ENCODE results near the gene GPR65. TPM values are rescaled to one million over a fixed set of nuclear protein-coding genes. Genes with fewer than 3 reads are reported as not detected.

GPR65 gene
- polyA plus RNA-seq, 1 donor from 2014 or later, result 12.1 TPM

- Mint-ChIP-seq H3K36me3 (peaks cover 3% of the 10 kb centered on the region), H3K4me1 (peaks cover 34 to 54% (median 45%) of the 10 kb centered on the region in 3 donors), H3K4me3 (peak overlapping the region; percentile 47 to 98 (median 80)), H3K9me3 (peaks cover 0 to 1% (median 0%) of the 10 kb centered on the region in 3 donors), H3K27me3 (no peaks in the 10 kb centered on the region), H3K27ac (peak overlapping the region; percentile 95 to 99 (median 99))
Measured at GRCh38 chr14:87994974-87995373, 10.0 kb upstream of the GPR65 start.

GRCh38 chr14:87995500-87996290, 9.2 kb upstream of the GPR65 start:
- peak overlapping the region; percentile 95 to 99 (median 99) for H3K27ac Mint-ChIP-seq
- peaks cover 0 to 1% (median 0%) of the 10 kb centered on the region in 3 donors for H3K9me3 Mint-ChIP-seq
- H3K36me3 Mint-ChIP-seq, result peaks cover 3% of the 10 kb centered on the region
- H3K27me3 Mint-ChIP-seq, result no peaks in the 10 kb centered on the region
- peaks cover 33 to 52% (median 45%) of the 10 kb centered on the region in 3 donors for H3K4me1 Mint-ChIP-seq
- H3K4me3 Mint-ChIP-seq, result peak overlapping the region; percentile 6 to 98 (median 80)

- H3K9me3 Mint-ChIP-seq, result peaks cover 0 to 1% (median 0%) of the 10 kb centered on the region in 3 donors
- peaks cover 31 to 52% (median 50%) of the 10 kb centered on the region in 3 donors for H3K4me1 Mint-ChIP-seq
- H3K36me3 Mint-ChIP-seq, result peaks cover 3% of the 10 kb centered on the region
- peak overlapping the region in 2 of 3 donors; percentile 57 to 95 for H3K27ac Mint-ChIP-seq
- H3K27me3 Mint-ChIP-seq, result no peaks in the 10 kb centered on the region
- peak overlapping the region in 1 of 4 donors; percentile 56 for H3K4me3 Mint-ChIP-seq
Measured at GRCh38 chr14:87996291-87996592, 8.7 kb upstream of the GPR65 start.

GRCh38 chr14:87998482-87998881, 6.5 kb upstream of the GPR65 start:
- no peak overlapping the region for H3K4me3 Mint-ChIP-seq
- H3K4me1 Mint-ChIP-seq, result peaks cover 21 to 46% (median 40%) of the 10 kb centered on the region in 3 donors
- H3K27ac Mint-ChIP-seq, result peak overlapping the region in 1 of 3 donors; percentile 61
- H3K9me3 Mint-ChIP-seq, result peaks cover 0 to 1% (median 0%) of the 10 kb centered on the region in 3 donors
- peaks cover 3% of the 10 kb centered on the region for H3K36me3 Mint-ChIP-seq
- no peaks in the 10 kb centered on the region for H3K27me3 Mint-ChIP-seq

- H3K27me3 Mint-ChIP-seq, result no peaks in the 10 kb centered on the region
- peaks cover 16 to 41% (median 35%) of the 10 kb centered on the region in 3 donors for H3K4me1 Mint-ChIP-seq
- H3K36me3 Mint-ChIP-seq, result peaks cover 3% of the 10 kb centered on the region
- H3K9me3 Mint-ChIP-seq, result peaks cover 0 to 1% (median 0%) of the 10 kb centered on the region in 3 donors
- H3K4me3 Mint-ChIP-seq, result peak overlapping the region; percentile 14 to 40 (median 28)
- peak overlapping the region; percentile 7 to 61 (median 11) for H3K27ac Mint-ChIP-seq
Measured at GRCh38 chr14:87999277-87999676, 5.7 kb upstream of the GPR65 start.

GRCh38 chr14:88002421-88003075, 2.4 kb upstream of the GPR65 start:
- H3K4me3 Mint-ChIP-seq, result peak overlapping the region in 1 of 4 donors; percentile 14
- H3K9me3 Mint-ChIP-seq, result no peaks in the 10 kb centered on the region

GRCh38 chr14:88003425-88003824, 1.5 kb upstream of the GPR65 start:
- Mint-ChIP-seq H3K27me3 (no peaks in the 10 kb centered on the region), H3K27ac (peak overlapping the region in 2 of 3 donors; percentile 18 to 55), H3K4me1 (peaks cover 32 to 51% (median 44%) of the 10 kb centered on the region in 3 donors), H3K9me3 (no peaks in the 10 kb centered on the region), H3K4me3 (peak overlapping the region in 2 of 4 donors; percentile 33 to 43), H3K36me3 (no peaks in the 10 kb centered on the region)

More at GRCh38 chr14:88002421-88003075, 2.4 kb upstream of the GPR65 start:
- Mint-ChIP-seq H3K27me3 (no peaks in the 10 kb centered on the region), H3K27ac (peak overlapping the region in 1 of 3 donors; percentile 78), H3K36me3 (no peaks in the 10 kb centered on the region), H3K4me1 (peaks cover 25 to 43% (median 40%) of the 10 kb centered on the region in 3 donors)

GRCh38 chr14:88004506-88005036, 364 bp upstream of the GPR65 start:
- no peaks in the 10 kb centered on the region for H3K9me3 Mint-ChIP-seq
- peaks cover 3% of the 10 kb centered on the region for H3K36me3 Mint-ChIP-seq
- peak overlapping the region; percentile 62 to 89 (median 88) for H3K4me3 Mint-ChIP-seq
- H3K27me3 Mint-ChIP-seq, result no peaks in the 10 kb centered on the region
- peak overlapping the region; percentile 90 to 97 (median 91) for H3K27ac Mint-ChIP-seq
- peaks cover 34 to 52% (median 37%) of the 10 kb centered on the region in 3 donors for H3K4me1 Mint-ChIP-seq

- Mint-ChIP-seq H3K27ac (peak overlapping the region; percentile 91 to 97 (median 95)), H3K4me1 (peaks cover 41 to 57% (median 42%) of the 10 kb centered on the region in 3 donors), H3K9me3 (no peaks in the 10 kb centered on the region), H3K36me3 (peaks cover 3% of the 10 kb centered on the region), H3K4me3 (peak overlapping the region; percentile 88 to 90 (median 90)), H3K27me3 (no peaks in the 10 kb centered on the region)
Measured at GRCh38 chr14:88005978-88006851, 1.3 kb downstream of the GPR65 start.

GRCh38 chr14:88007608-88008007, 2.7 kb downstream of the GPR65 start:
- no peaks in the 10 kb centered on the region for H3K9me3 Mint-ChIP-seq
- no peaks in the 10 kb centered on the region for H3K27me3 Mint-ChIP-seq
- peaks cover 42 to 59% (median 46%) of the 10 kb centered on the region in 3 donors for H3K4me1 Mint-ChIP-seq
- H3K4me3 Mint-ChIP-seq, result peak overlapping the region in 3 of 4 donors; percentile 66 to 90 (median 74)
- peaks cover 3% of the 10 kb centered on the region for H3K36me3 Mint-ChIP-seq
- peak overlapping the region; percentile 73 to 97 (median 91) for H3K27ac Mint-ChIP-seq

GRCh38 chr14:88008039-88008742, 3.3 kb downstream of the GPR65 start:
- Mint-ChIP-seq H3K4me3 (peak overlapping the region; percentile 9 to 67 (median 51)), H3K36me3 (peaks cover 3% of the 10 kb centered on the region), H3K4me1 (peaks cover 38 to 55% (median 46%) of the 10 kb centered on the region in 3 donors), H3K9me3 (no peaks in the 10 kb centered on the region), H3K27ac (peak overlapping the region; percentile 46 to 97 (median 91)), H3K27me3 (no peaks in the 10 kb centered on the region)

GRCh38 chr14:88009486-88009885, 4.6 kb downstream of the GPR65 start:
- H3K27me3 Mint-ChIP-seq, result no peaks in the 10 kb centered on the region
- H3K4me1 Mint-ChIP-seq, result peaks cover 39 to 54% (median 48%) of the 10 kb centered on the region in 3 donors
- H3K36me3 Mint-ChIP-seq, result peaks cover 3% of the 10 kb centered on the region
- peak overlapping the region in 1 of 4 donors; percentile 56 for H3K4me3 Mint-ChIP-seq
- H3K9me3 Mint-ChIP-seq, result no peaks in the 10 kb centered on the region
- peak overlapping the region; percentile 25 to 97 (median 75) for H3K27ac Mint-ChIP-seq

GRCh38 chr14:88010331-88010730, 5.4 kb downstream of the GPR65 start:
- Mint-ChIP-seq H3K27ac (peak overlapping the region in 2 of 3 donors; percentile 23 to 66), H3K36me3 (peaks cover 3% of the 10 kb centered on the region), H3K9me3 (no peaks in the 10 kb centered on the region), H3K4me1 (peaks cover 37 to 48% (median 45%) of the 10 kb centered on the region in 3 donors), H3K27me3 (no peaks in the 10 kb centered on the region), H3K4me3 (peak overlapping the region in 1 of 4 donors; percentile 48)
